Stimulated activated naive CD8-positive, alpha-beta T cell treated with anti-CD3 and anti-CD28 coated beads, Interleukin-15, Interleukin-2, amounts not matched to agents 100 ng/mL and 50 ng/mL, for 24 hours (primary cell): Measurements from ENCODE around the gene STX12.
"Not testable (repeated sequence)": the region's sequence is repeated elsewhere in the genome, so short reads cannot be mapped to it uniquely, and the experiment has no call there.

Source experiments
- H3K27ac Mint-ChIP-seq: one replicate; pipeline ENCODE4 v1.8.0; 2021; ENCODE audit warnings: mild to moderate bottlenecking, mixed read lengths
- H3K27me3 Mint-ChIP-seq: one replicate; pipeline ENCODE4 v1.8.0; 2021; ENCODE audit warnings: mixed read lengths
- H3K36me3 Mint-ChIP-seq: one replicate; pipeline ENCODE4 v1.8.0; 2021; ENCODE audit warnings: low read depth, mixed read lengths
- H3K4me1 Mint-ChIP-seq: one replicate; pipeline ENCODE4 v1.8.0; 2021; ENCODE audit warnings: low read depth, mixed read lengths
- H3K4me3 Mint-ChIP-seq: one replicate; pipeline ENCODE4 v1.8.0; 2021; ENCODE audit warnings: mild to moderate bottlenecking, mixed read lengths
- H3K9me3 Mint-ChIP-seq: one replicate; pipeline ENCODE4 v1.8.0; 2021; ENCODE audit warnings: mixed read lengths

The STX12 gene

DNA sequence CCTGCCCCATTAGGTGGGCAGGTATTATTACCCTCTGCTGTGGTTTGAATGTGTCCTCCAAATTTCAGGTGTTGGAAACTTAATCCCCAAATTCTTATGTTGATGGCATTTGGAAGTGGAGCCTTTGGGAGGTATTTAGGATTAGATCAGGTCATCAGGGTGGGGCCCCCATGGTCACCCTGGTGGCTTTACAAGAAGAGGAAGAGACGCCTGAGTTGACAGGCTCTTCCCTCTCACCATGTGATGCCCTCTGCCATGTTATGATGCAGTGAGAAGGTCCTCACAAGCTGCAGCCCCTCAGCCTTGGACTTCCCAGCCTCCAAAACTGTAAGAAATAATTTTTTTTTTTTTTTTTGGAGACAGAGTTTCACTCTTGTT lies 90.5 kb downstream of the STX12 start:
- H3K4me1 Mint-ChIP-seq: peaks cover 45% of the 10 kb centered on the region
- no peaks in the 10 kb centered on the region for H3K27me3 Mint-ChIP-seq
- no peak overlapping the region for H3K4me3 Mint-ChIP-seq
- no peaks in the 10 kb centered on the region for H3K9me3 Mint-ChIP-seq
- H3K36me3 Mint-ChIP-seq: no peaks in the 10 kb centered on the region
- H3K27ac Mint-ChIP-seq: peak overlapping the region; percentile 73

DNA sequence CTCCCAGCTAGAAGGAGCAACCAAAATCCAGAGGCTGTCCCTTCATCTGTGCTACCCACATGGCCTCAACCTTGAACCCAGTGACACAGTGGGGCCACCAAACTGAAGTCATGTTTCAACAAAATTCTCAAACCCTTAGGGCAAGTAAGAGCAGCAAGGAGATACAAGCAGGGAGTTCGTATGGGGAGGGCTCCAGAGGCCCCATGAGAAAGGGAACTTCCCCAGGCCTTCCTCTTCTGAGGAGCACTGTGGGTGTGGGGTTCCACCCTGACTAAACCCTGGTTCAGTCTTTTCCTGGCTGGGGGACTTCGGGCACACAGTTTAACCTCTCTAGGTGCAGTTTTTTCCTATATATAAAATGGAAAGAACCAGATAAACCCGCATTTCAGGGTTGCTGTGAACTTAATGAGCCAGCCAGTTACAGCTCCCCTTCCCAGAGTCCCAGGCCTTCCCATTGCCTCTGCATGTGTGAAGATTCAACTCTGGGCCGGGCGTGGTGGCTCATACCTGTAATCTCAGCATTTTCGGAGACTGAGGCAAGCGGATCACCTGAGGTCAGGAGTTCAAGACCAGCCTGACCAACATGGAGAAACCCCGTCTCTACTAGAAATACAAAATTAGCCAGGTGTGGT lies 91.4 kb downstream of the STX12 start:
- no peaks in the 10 kb centered on the region for H3K9me3 Mint-ChIP-seq
- peaks cover 49% of the 10 kb centered on the region for H3K4me1 Mint-ChIP-seq
- H3K36me3 Mint-ChIP-seq: no peaks in the 10 kb centered on the region
- no peaks in the 10 kb centered on the region for H3K27me3 Mint-ChIP-seq
- peak overlapping the region; percentile 95 for H3K27ac Mint-ChIP-seq
- H3K4me3 Mint-ChIP-seq: no peak overlapping the region

DNA sequence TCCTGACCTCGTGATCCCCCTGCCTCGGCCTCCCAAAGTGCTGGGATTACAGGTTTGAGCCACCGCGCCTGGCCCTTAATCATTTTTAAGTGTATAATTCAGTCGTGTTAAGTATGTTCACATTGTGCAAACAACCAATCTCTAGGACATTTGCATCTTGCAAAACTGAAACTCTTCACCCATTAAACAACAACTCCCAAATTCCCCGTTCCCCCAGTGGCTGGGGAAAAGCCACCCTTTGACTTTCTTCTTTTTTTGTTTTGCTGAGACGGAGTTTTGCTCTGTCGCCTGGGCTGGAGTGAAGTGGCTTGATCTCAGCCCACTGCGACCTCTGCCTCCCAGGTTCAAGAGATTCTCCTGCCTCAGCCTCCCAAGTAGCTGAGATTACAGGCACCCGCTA lies 92.8 kb downstream of the STX12 start:
- H3K27ac Mint-ChIP-seq: no peak overlapping the region
- H3K4me1 Mint-ChIP-seq: peaks cover 56% of the 10 kb centered on the region
- no peaks in the 10 kb centered on the region for H3K27me3 Mint-ChIP-seq
- H3K4me3 Mint-ChIP-seq: no peak overlapping the region
- H3K36me3 Mint-ChIP-seq: no peaks in the 10 kb centered on the region
- no peaks in the 10 kb centered on the region for H3K9me3 Mint-ChIP-seq

DNA sequence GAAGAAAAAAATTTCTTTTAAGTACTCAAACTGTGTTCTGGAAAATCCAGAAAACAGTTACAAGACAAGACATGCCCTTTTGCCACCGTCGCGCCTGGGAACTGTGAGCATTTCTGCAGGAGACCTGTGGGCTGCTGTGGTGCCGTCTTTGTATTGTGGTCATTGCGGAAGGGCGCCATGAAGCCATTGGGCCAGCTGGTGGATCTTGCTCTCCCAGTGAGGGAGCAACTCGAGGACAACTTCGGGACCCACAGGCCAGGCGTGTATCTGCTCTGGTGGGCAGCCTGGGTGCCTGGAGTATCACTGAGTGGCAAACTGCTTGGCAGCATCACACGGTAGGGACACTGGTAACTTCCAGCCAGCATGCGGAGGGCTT lies 95.5 kb downstream of the STX12 start:
- peak overlapping the region; percentile 91 for H3K27ac Mint-ChIP-seq
- H3K36me3 Mint-ChIP-seq: no peaks in the 10 kb centered on the region
- H3K4me3 Mint-ChIP-seq: peak overlapping the region; percentile 71
- no peaks in the 10 kb centered on the region for H3K27me3 Mint-ChIP-seq
- H3K4me1 Mint-ChIP-seq: peaks cover 53% of the 10 kb centered on the region
- no peaks in the 10 kb centered on the region for H3K9me3 Mint-ChIP-seq

DNA sequence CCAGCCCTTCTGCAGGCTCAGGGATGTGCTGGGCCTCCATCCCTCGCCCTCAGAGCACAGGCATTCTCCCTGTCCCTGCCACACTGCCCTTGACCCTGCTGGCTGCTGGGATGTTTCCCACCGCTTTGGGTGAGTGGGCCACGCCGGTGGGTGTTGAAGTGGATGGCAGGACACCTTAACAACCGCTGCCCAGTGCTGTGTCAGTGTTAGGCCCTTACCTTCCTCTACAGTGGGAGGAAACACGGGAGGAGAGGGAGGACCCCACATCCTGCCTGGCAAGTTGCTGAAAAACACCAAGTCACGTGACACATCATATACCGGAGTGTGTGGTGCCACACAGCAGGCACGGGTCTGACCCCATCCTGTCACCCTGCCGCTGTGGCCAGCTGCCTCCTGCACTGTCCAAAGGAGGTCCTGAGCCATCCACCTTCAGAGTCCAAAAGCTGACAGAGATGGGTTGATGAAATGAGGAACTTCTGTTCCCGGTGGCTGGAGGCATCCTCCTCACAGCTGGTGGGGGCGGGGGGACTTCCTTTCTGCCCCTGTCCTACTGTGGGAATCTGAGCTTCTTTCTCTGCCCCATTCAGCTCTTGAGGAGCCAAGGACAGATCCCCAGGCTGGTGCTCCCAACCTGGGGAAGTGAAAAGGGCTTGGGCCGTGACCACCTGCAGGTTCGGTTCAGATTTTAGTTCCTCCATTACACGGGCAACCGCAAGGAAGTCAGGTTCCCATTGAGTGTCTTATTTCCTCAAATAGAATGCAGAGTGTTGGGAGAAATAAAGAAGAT lies 96.1 kb downstream of the STX12 start:
- no peaks in the 10 kb centered on the region for H3K36me3 Mint-ChIP-seq
- H3K9me3 Mint-ChIP-seq: no peaks in the 10 kb centered on the region
- H3K27me3 Mint-ChIP-seq: no peaks in the 10 kb centered on the region
- H3K4me1 Mint-ChIP-seq: peaks cover 52% of the 10 kb centered on the region
- H3K27ac Mint-ChIP-seq: peak overlapping the region; percentile 91
- H3K4me3 Mint-ChIP-seq: peak overlapping the region; percentile 71

DNA sequence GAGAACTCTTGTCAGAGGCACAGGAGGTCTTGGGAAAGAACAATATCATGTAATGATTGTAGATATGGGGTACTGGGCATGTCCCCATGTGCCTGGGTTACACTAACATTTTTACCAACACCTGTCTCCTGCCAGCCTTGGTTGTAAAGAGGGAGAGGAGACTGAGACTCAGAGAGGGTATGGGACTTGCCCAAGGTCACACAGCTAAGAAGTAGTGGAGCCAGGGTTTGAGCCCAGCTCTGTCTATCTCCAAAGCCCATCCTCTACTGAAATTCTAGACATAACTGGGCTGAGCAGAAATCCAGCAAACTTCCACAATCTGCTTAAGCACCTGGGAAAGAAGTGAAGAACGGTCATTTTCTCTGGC lies 96.7 kb downstream of the STX12 start:
- no peaks in the 10 kb centered on the region for H3K27me3 Mint-ChIP-seq
- peak overlapping the region; percentile 71 for H3K4me3 Mint-ChIP-seq
- H3K9me3 Mint-ChIP-seq: no peaks in the 10 kb centered on the region
- H3K36me3 Mint-ChIP-seq: no peaks in the 10 kb centered on the region
- H3K27ac Mint-ChIP-seq: peak overlapping the region; percentile 91
- peaks cover 49% of the 10 kb centered on the region for H3K4me1 Mint-ChIP-seq

DNA sequence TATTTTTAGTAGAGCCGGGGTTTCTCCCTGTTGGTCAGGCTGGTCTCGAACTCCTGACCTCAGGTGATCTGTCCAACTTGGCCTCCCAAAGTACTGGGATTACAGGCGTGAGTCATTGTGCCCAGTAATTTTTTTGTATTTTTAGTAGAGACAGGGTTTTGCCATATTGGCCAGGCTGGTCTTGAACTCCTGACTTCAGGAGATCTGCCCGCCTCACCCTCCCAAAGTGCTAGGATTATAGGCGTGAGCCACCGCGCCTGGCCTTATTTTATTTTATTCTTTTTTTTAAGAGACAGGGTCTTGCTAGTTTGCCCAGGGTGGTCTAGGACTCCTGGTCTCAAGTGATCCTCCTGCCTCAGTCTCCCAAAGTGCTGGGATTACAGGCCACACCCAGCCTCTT lies 98.1 kb downstream of the STX12 start:
- peaks cover 54% of the 10 kb centered on the region for H3K4me1 Mint-ChIP-seq
- H3K4me3 Mint-ChIP-seq, H3K36me3 Mint-ChIP-seq, H3K27me3 Mint-ChIP-seq, H3K27ac Mint-ChIP-seq, H3K9me3 Mint-ChIP-seq: not testable (repeated sequence)

DNA sequence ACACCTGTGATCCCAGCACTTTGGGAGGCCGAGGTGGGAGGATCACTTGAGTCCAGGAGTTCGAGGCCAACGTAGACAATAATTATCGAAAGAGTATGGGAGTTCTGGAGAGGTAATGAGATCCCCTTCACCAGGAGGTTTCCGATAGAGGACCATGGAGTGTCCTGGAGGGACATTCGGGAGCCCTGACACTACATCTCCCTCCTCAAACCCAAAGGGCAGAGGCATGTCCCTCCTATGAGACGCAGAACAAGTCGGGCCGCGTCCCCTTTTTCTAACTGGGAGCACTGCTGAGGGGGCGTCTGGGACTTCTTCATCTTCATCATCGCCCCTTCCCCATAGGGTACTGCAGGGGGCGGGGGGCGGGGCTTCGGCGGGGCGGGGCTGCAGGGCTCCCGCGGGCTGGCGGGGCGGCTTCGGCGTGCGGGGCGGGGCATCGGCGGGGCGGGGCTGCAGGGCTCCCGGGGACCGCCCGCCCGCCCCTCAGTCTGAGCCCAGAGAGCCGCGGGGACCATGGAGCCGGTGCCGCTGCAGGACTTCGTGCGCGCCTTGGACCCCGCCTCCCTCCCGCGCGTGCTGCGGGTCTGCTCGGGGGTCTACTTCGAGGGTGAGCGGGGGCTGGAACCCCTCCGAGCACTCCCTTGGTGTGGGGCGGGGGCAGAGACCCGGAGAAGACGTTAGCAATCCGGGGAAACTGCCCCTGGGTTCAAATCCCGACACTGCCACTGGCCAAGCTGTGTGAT lies 99.2 kb downstream of the STX12 start, which contains the start of gene THEMIS2:
Gene THEMIS2 (plus strand): TSS at position 486 of the 743 bp plus-strand sequence. CDS start 28 bp downstream, at position 514.
- Mint-ChIP-seq H3K27ac (peak within 1 kb of the TSS; percentile 94), H3K4me1 (peaks cover 56% of the 10 kb centered on the region), H3K4me3 (peak within 1 kb of the TSS; percentile 97), H3K9me3 (no peaks in the 10 kb centered on the region), H3K36me3 (peaks cover 8% of the 10 kb centered on the region), H3K27me3 (no peaks in the 10 kb centered on the region)

DNA sequence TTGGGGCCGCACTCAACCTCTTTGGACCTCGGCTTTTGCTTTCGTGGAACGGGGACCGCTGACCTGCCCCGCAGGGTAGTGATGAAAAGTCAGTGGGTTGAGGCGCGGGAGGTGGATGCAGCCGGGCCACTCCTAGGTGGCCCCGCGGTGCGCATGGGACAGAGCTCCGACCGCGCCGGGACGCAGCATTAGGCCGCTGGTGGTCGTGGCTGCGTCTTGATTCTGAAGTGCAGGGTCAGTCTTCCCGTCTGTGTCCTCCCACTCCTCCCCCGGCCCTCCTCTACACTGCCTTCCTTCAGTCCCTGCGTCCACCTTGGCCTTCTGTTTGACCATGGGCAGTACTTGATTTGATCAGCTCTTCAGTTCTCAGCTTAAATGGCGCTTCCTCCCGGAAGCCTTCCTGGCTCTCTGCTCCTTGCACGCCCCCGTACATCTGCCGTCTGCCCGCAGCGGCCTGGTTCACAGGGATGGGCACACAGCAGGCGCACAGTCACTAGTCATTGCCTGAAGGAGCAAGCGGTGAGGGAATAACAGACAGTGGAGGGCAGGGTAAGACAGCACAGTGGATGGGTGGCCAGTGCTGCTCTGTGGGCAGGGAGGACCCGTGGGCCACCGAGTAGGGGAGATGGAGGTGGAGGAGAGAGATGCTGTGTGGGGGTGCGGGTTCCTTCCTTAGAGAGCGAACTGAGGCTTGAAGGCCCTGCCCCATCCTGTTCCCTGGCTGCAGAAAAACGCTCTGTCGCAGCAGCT lies 100.0 kb downstream of the STX12 start:
- no peaks in the 10 kb centered on the region for H3K9me3 Mint-ChIP-seq
- H3K27me3 Mint-ChIP-seq: no peaks in the 10 kb centered on the region
- H3K36me3 Mint-ChIP-seq: peaks cover 8% of the 10 kb centered on the region
- peaks cover 57% of the 10 kb centered on the region for H3K4me1 Mint-ChIP-seq
- H3K27ac Mint-ChIP-seq: peak overlapping the region; percentile 94
- H3K4me3 Mint-ChIP-seq: peak overlapping the region; percentile 97

DNA sequence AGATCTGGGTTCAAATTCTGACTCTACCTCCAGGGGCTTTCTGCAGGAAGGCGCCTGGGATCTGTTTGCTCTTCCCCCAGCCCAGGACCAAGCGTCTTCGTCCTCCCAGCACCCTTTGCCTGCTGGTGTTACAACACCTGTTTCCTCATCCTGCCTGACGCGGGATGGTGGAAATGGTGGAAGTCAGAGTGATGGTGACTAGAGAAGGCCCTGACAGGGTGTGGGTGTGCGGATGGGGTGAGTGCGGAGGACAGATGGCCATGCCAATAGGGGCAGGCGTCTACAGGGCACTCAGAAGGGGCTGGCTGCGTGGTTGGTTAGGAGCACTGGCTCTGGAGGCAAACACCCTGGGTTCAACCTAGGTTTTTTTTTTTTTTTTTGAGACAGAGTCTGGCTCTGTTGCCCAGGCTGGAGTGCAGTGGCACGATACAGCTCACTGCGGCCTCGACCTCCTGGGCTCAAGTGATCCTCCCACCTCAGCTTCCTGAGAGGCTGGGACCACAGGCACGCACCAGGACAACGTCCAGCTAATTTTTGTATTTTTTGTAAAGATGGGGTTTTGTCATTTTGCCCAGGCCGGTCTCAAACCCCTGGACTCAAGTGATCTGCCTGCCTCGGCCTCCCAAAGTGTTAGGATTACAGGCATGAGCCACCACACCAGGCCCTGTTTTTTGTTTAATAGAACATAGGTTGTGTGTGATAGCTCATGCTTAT lies 100.8 kb downstream of the STX12 start:
- peak overlapping the region; percentile 94 for H3K27ac Mint-ChIP-seq
- H3K4me1 Mint-ChIP-seq: peaks cover 57% of the 10 kb centered on the region
- H3K36me3 Mint-ChIP-seq: peaks cover 13% of the 10 kb centered on the region
- H3K27me3 Mint-ChIP-seq: no peaks in the 10 kb centered on the region
- peak overlapping the region; percentile 97 for H3K4me3 Mint-ChIP-seq
- H3K9me3 Mint-ChIP-seq: no peaks in the 10 kb centered on the region
